AG08395 (cell line): ENCODE measurements around the gene HP1BP3.

Experiments used
- DNase-seq: peaks from one replicate; pipeline ENCODE4 v3.0.0; 2012; ENCODE audit warnings: mixed read lengths, low spot score

The HP1BP3 gene

GRCh38 chr1:20767271-20767670, 19.8 kb downstream of the HP1BP3 start:
- DNase-seq: no peak

- no peak for DNase-seq
Observed at GRCh38 chr1:20763417-20763816, 23.7 kb downstream of the HP1BP3 start.

- no peak for DNase-seq
Observed at GRCh38 chr1:20760322-20760721, 26.8 kb downstream of the HP1BP3 start.

GRCh38 chr1:20753589-20753988, 33.5 kb downstream of the HP1BP3 start:
- no peak for DNase-seq

GRCh38 chr1:20751462-20751990, 35.6 kb downstream of the HP1BP3 start:
- DNase-seq: no peak

GRCh38 chr1:20742671-20743070, 44.4 kb downstream of the HP1BP3 start:
- no peak for DNase-seq

- no peak for DNase-seq
Observed at GRCh38 chr1:20740781-20741180, 46.3 kb downstream of the HP1BP3 start.

GRCh38 chr1:20739225-20739624, 47.9 kb downstream of the HP1BP3 start:
- DNase-seq: peak; percentile 81

GRCh38 chr1:20735581-20736111, 51.5 kb downstream of the HP1BP3 start:
- no peak for DNase-seq

- no peak for DNase-seq
Observed at GRCh38 chr1:20733360-20733975, 53.6 kb downstream of the HP1BP3 start.

- DNase-seq: peak; percentile 91
Observed at GRCh38 chr1:20732588-20733359, 54.3 kb downstream of the HP1BP3 start, which contains the start of gene SH2D5. Gene SH2D5 (minus strand): TSS chr1:20732703. CDS start chr1:20728044, 4,659 bp downstream.

- peak; percentile 89 for DNase-seq
Observed at GRCh38 chr1:20732071-20732587, 55.0 kb downstream of the HP1BP3 start.

GRCh38 chr1:20731057-20731991, 55.8 kb downstream of the HP1BP3 start:
- no peak for DNase-seq

- no peak for DNase-seq
Observed at GRCh38 chr1:20730690-20731056, 56.4 kb downstream of the HP1BP3 start.

GRCh38 chr1:20729990-20730689, 57.0 kb downstream of the HP1BP3 start:
- DNase-seq: no peak

GRCh38 chr1:20729155-20729931, 57.8 kb downstream of the HP1BP3 start:
- DNase-seq: no peak

- no peak for DNase-seq
Observed at GRCh38 chr1:20728371-20729154, 58.5 kb downstream of the HP1BP3 start.

GRCh38 chr1:20727746-20728316, 59.3 kb downstream of the HP1BP3 start:
- no peak for DNase-seq
